ENCODE data around the gene KCNG4. TPM values are rescaled to one million over a fixed set of nuclear protein-coding genes. Genes with fewer than 3 reads are reported as not detected.
A peak's percentile ranks its signal among the peaks of the same experiment; 100 is the strongest.

Gene KCNG4
- total RNA-seq, 1 experiment from 2014 or later = not detected

GRCh38 chr16:84228256-84228838, 11.5 kb downstream of the KCNG4 start:
- Histone ChIP-seq H3K27me3 (ENCODE audit: control insufficient read depth, insufficient read depth, low read length) (no peaks in the 10 kb centered on the region), H3K27ac (ENCODE audit: low read length) (peak overlapping the region; percentile 70), H3K9me3 (ENCODE audit: control insufficient read depth, insufficient read depth, low read depth, low read length) (no peaks in the 10 kb centered on the region), H3K4me3 (ENCODE audit: low read depth in 2 of 2, low read length in 2 of 2) (peak overlapping the region in 1 of 2 experiments; percentile 3; a peak in 1 of 4 replicates), H3K4me1 (ENCODE audit: control insufficient read depth, insufficient read depth, low read length) (peaks cover 23% of the 10 kb centered on the region; the same call in 1 of the 2 replicates), H3K36me3 (ENCODE audit: control insufficient read depth, insufficient read depth, low read length) (no peaks in the 10 kb centered on the region)
- POLR2A ChIA-PET = no interaction called here
- DNase-seq (ENCODE audit: low read depth, low spot score) (peak; percentile 28), ATAC-seq (peak; percentile 94)
- intact Hi-C loops (cut with micrococcal nuclease; ENCODE audit: unreplicated experiment) = no loop called here
- in situ Hi-C loops (cut with HindIII; ENCODE audit: low pct_unique_long_range_greater_than_20kb, low sequenced_read_pairs) = no loop called here
- BruUV-seq (replicated peaks) = no TSS peak
- TF ChIP-seq SIN3A (IDR thresholded peaks at IDR 0.05; ENCODE audit: borderline replicate concordance, insufficient read depth, low read depth, low read length) (no peak), TCF7L2 (IDR thresholded peaks at IDR 0.05; ENCODE audit: low read depth, low read length) (no peak), POLR2AphosphoS5 (IDR thresholded peaks at IDR 0.05; ENCODE audit: low read depth, low read length) (no peak), REST (IDR thresholded peaks at IDR 0.05; ENCODE audit: insufficient read depth in 1 of 2, low read depth in 2 of 2, low read length in 1 of 2) (no peak), CTCF (IDR thresholded peaks at IDR 0.05) (no peak)
- CTCF ChIA-PET = interaction anchor here (0.7 kb wide), 1 partner anchor 41 kb away, joined by 8 read pairs; the partner anchor contains the start of gene TAF1C

- TF ChIP-seq POLR2AphosphoS5 (IDR thresholded peaks at IDR 0.05; ENCODE audit: low read depth, low read length) (no peak), TCF7L2 (IDR thresholded peaks at IDR 0.05; ENCODE audit: low read depth, low read length) (no peak), CTCF (IDR thresholded peaks at IDR 0.05) (no peak), SIN3A (IDR thresholded peaks at IDR 0.05; ENCODE audit: borderline replicate concordance, insufficient read depth, low read depth, low read length) (no peak), REST (IDR thresholded peaks at IDR 0.05; ENCODE audit: insufficient read depth in 1 of 2, low read depth in 2 of 2, low read length in 1 of 2) (no peak)
- Histone ChIP-seq H3K36me3 (ENCODE audit: control insufficient read depth, insufficient read depth, low read length) (no peaks in the 10 kb centered on the region), H3K9me3 (ENCODE audit: control insufficient read depth, insufficient read depth, low read depth, low read length) (no peaks in the 10 kb centered on the region), H3K4me3 (ENCODE audit: low read depth in 2 of 2, low read length in 2 of 2) (no peak overlapping the region), H3K27me3 (ENCODE audit: control insufficient read depth, insufficient read depth, low read length) (no peaks in the 10 kb centered on the region), H3K27ac (ENCODE audit: low read length) (peak overlapping the region; percentile 65), H3K4me1 (ENCODE audit: control insufficient read depth, insufficient read depth, low read length) (peaks cover 23% of the 10 kb centered on the region; the same call in 1 of the 2 replicates)
- in situ Hi-C loops (cut with HindIII; ENCODE audit: low pct_unique_long_range_greater_than_20kb, low sequenced_read_pairs) (no loop called here), intact Hi-C loops (cut with micrococcal nuclease; ENCODE audit: unreplicated experiment) (no loop called here)
- POLR2A ChIA-PET = no interaction called here
- ATAC-seq (no peak), DNase-seq (ENCODE audit: low read depth, low spot score) (no peak)
- CTCF ChIA-PET = no interaction called here
- BruUV-seq (replicated peaks) = no TSS peak
Observed at GRCh38 chr16:84227548-84227947, 12.3 kb downstream of the KCNG4 start.
